GM12892 (cell line): Measurements from ENCODE around the gene ZNF365.

Experiments
- POLR2A ChIP-seq: IDR thresholded peaks from 2 replicates; pipeline ENCODE4 v1.6.1; 2011; ENCODE audit warnings: low read depth, low read length, control low read depth
- POLR2AphosphoS5 ChIP-seq: IDR thresholded peaks from 2 replicates; pipeline ENCODE4 v1.6.1; 2011; ENCODE audit warnings: low read depth, low read length, control low read depth
- TAF1 ChIP-seq: IDR thresholded peaks from 2 replicates; pipeline ENCODE4 v1.6.1; 2011; ENCODE audit warnings: low read depth, mild to moderate bottlenecking, control low read depth, low read length, borderline replicate concordance

DNA sequence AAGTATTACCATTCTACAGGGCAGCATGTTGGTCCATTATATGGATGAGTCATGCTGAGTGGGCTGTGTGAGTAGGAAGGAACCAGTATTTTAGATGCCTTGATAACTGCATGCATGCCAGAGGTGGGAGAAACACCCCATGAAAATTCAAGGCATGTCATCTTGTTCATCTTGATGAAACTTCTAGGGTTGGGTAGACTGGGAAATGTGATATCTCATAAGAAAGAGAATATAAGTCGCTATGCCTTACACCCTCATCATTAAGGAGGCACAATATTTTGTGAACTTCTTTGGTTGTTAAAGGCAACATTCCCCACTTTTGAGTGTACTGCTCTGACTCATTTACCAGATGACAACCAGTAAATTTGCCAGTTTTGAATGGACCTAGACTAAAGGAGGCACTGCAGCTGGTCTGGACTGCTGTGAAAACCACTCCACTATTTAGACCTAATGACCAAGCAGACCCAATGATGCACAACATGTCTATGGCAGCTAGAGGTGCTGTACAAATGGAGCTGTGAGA lies 48.0 kb downstream of the ZNF365 start:
- TF ChIP-seq POLR2AphosphoS5 (no peak), POLR2A (no peak), TAF1 (no peak)
